SK-N-SH treated with all-trans-retinoic acid at 6 μM for 48 hours (cell line): ENCODE data around the gene RGS9.

ENCODE experiments used
- ATAC-seq: fragments of 200-7000 bp; cut with Tn5 transposase; 3 replicates; pipeline ENCODE4 v1.9.1; 2020; ENCODE audit warnings: mild to moderate bottlenecking, moderate library complexity
- BACH2 ChIP-seq: fragments of 250-450 bp; sonication (Bioruptor Pico); IDR thresholded peaks from 2 replicates; pipeline ENCODE4 v1.9.0; 2021; ENCODE audit warnings: mild to moderate bottlenecking, borderline replicate concordance
- CSDC2 ChIP-seq: fragments of 250-450 bp; sonication (Bioruptor Pico); IDR thresholded peaks from 2 replicates; pipeline ENCODE4 v1.5.0; 2020; ENCODE audit warnings: mild to moderate bottlenecking, moderate library complexity
- ESRRG ChIP-seq: fragments of 250-450 bp; sonication (Bioruptor Pico); IDR thresholded peaks from 2 replicates; pipeline ENCODE4 v1.6.1; 2021; ENCODE audit warnings: mild to moderate bottlenecking
- GLIS3 ChIP-seq: fragments of 250-450 bp; sonication (Bioruptor Pico); IDR thresholded peaks from 2 replicates; pipeline ENCODE4 v1.5.0; 2020; ENCODE audit warnings: mild to moderate bottlenecking, moderate library complexity
- ISL1 ChIP-seq: fragments of 250-450 bp; sonication (Bioruptor Pico); IDR thresholded peaks from 2 replicates; pipeline ENCODE4 v2.1.2; 2022; ENCODE audit warnings: mild to moderate bottlenecking, moderate library complexity
- OSR1 ChIP-seq: fragments of 250-450 bp; sonication (Bioruptor Pico); IDR thresholded peaks from 2 replicates; pipeline ENCODE4 v1.8.0; 2022; ENCODE audit warnings: moderate library complexity, mild to moderate bottlenecking, inconsistent platforms
- RARB ChIP-seq: fragments of 250-450 bp; sonication (Bioruptor Pico); IDR thresholded peaks from 2 replicates; pipeline ENCODE4 v1.8.0; 2021; ENCODE audit warnings: mild to moderate bottlenecking, moderate library complexity
- TOX ChIP-seq: fragments of 250-450 bp; sonication (Bioruptor Pico); IDR thresholded peaks from 2 replicates; pipeline ENCODE4 v1.8.0; 2021; ENCODE audit warnings: mild to moderate bottlenecking, moderate library complexity, borderline replicate concordance
- ZC3H10 ChIP-seq: fragments of 250-450 bp; sonication (Bioruptor Pico); IDR thresholded peaks from 2 replicates; pipeline ENCODE4 v1.5.1; 2021; ENCODE audit warnings: mild to moderate bottlenecking, moderate library complexity
- ZFP30 ChIP-seq: fragments of 450-650 bp; formaldehyde crosslinking; IDR thresholded peaks from 2 replicates; pipeline ENCODE4 v1.5.0; 2022; ENCODE audit warnings: mild to moderate bottlenecking, moderate library complexity
- ZNF565 ChIP-seq: fragments of 450-650 bp; formaldehyde crosslinking; conservative IDR thresholded peaks from 2 replicates; pipeline ENCODE4 v1.5.0; 2020; ENCODE audit warnings: low read depth, mild to moderate bottlenecking, moderate library complexity
- ZNF70 ChIP-seq: fragments of 450-650 bp; formaldehyde crosslinking; IDR thresholded peaks from 2 replicates; pipeline ENCODE4 v1.5.0; 2020; ENCODE audit warnings: mild to moderate bottlenecking, moderate library complexity
- ZNF8 ChIP-seq: fragments of 450-650 bp; formaldehyde crosslinking; IDR thresholded peaks from 2 replicates; pipeline ENCODE4 v1.5.0; 2020; ENCODE audit warnings: mild to moderate bottlenecking, moderate library complexity
- TF ChIP-seq, protein P1 (sequence below): fragments of 250-450 bp; sonication (Bioruptor Pico); IDR thresholded peaks from 2 replicates; pipeline ENCODE4 v1.8.0; 2021; ENCODE audit warnings: low read depth, mild to moderate bottlenecking, moderate library complexity, borderline replicate concordance
- TF ChIP-seq, protein P2 (sequence below): fragments of 250-450 bp; sonication (Bioruptor Pico); IDR thresholded peaks from 2 replicates; pipeline ENCODE4 v1.5.1; 2020; ENCODE audit warnings: low read depth, mild to moderate bottlenecking, moderate library complexity
- TF ChIP-seq, protein P3 (sequence below): fragments of 250-450 bp; sonication (Bioruptor Pico); IDR thresholded peaks from 2 replicates; pipeline ENCODE4 v1.5.0; 2020; ENCODE audit warnings: mild to moderate bottlenecking, moderate library complexity
- TF ChIP-seq, protein P4 (sequence below): fragments of 250-450 bp; sonication (Bioruptor Pico); IDR thresholded peaks from 2 replicates; pipeline ENCODE4 v1.8.0; 2020; ENCODE audit warnings: mild to moderate bottlenecking, moderate library complexity, borderline replicate concordance
- TF ChIP-seq, protein P5 (sequence below): fragments of 250-450 bp; sonication (Bioruptor Pico); IDR thresholded peaks from 2 replicates; pipeline ENCODE4 v1.5.1; 2021; ENCODE audit warnings: mild to moderate bottlenecking, moderate library complexity

Gene RGS9

DNA sequence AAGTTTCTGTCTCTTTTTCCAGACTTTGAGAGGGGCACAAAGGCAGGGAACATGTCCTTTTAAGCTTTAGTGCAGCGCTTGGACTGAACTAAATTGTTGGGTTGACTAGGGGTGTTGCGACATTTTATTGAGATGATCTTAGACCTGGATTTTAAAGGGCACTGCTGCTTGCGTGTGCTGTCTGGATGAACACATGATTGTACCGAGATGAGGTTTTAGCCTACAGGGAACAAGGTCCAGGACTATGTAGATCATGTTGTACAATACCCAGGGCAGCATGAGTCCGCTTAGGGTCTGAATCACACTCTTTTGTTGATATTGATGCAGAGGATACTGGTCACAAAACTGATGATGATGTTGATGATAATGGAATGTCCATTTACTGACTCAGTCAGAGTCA is 5.2 kb upstream of the RGS9 start:
- ATAC-seq, result peak; percentile 48; the same call in 2 of the 3 replicates
- TF ChIP-seq ESRRG (CRISPR knock-in tag), result no peak
- TF ChIP-seq ZFP30 (CRISPR knock-in tag), result no peak
- TF ChIP-seq BACH2 (CRISPR knock-in tag), result no peak
- no peak for TF ChIP-seq GLIS3

DNA sequence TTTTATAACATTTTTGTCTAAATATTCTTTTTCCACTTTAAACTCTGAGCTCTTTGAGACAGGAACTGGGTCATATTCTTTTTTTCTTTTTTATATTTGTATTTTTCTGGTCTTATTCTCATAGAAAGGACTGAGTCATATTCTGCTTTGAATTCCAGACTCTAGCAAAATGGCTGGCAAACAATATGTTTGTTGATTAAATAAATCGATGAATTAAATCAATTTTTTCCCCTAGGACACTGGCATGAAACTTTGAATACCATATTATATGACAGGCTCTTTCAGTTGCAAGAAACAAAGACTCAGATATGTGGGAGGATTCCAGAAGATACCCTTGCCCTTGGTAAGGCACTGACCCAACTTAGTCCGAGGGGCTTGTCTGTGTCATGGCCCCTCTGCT is 3.1 kb upstream of the RGS9 start:
- TF ChIP-seq TOX (CRISPR knock-in tag) (no peak), OSR1 (CRISPR knock-in tag) (no peak), ZNF8 (CRISPR knock-in tag) (no peak), ESRRG (CRISPR knock-in tag) (no peak)
- TF ChIP-seq, protein P1, sequence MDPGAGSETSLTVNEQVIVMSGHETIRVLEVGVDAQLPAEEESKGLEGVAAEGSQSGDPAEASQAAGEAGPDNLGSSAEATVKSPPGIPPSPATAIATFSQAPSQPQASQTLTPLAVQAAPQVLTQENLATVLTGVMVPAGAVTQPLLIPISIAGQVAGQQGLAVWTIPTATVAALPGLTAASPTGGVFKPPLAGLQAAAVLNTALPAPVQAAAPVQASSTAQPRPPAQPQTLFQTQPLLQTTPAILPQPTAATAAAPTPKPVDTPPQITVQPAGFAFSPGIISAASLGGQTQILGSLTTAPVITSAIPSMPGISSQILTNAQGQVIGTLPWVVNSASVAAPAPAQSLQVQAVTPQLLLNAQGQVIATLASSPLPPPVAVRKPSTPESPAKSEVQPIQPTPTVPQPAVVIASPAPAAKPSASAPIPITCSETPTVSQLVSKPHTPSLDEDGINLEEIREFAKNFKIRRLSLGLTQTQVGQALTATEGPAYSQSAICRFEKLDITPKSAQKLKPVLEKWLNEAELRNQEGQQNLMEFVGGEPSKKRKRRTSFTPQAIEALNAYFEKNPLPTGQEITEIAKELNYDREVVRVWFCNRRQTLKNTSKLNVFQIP, result no peak
- no peak for ATAC-seq

DNA sequence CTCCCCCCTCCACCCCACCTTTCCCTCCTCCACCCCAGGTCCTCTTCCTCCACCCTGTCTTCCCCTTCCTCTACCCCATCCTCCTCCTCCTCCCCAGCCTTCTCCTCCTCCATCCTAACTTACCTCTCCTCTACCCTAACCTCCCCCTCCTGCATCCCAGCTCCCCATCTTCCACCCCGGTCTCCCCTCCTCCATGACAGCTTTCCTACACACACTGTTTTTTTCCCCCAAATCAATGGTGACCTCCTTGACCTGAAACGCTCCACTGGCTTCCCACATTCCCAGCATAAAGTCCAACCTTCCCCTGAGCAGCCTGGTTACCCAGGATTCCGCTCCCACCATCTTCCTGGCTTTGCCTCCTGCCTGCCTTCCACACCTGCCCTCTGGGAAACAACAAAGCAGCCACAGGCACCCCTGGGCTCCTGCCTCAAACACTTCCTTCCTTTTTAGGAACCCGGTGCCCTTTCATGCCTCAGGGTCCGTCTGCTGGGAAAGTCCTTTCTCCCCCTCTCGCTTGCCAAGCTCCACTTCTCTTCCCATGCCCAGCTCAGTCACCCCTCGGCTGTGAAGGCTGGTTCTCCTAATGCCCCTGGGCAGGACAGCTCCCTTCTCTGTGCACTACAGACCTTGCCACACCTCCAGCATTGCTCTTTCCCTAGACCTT is 2.1 kb downstream of the RGS9 start:
- no peak for TF ChIP-seq BACH2 (CRISPR knock-in tag)
- TF ChIP-seq, protein P2, sequence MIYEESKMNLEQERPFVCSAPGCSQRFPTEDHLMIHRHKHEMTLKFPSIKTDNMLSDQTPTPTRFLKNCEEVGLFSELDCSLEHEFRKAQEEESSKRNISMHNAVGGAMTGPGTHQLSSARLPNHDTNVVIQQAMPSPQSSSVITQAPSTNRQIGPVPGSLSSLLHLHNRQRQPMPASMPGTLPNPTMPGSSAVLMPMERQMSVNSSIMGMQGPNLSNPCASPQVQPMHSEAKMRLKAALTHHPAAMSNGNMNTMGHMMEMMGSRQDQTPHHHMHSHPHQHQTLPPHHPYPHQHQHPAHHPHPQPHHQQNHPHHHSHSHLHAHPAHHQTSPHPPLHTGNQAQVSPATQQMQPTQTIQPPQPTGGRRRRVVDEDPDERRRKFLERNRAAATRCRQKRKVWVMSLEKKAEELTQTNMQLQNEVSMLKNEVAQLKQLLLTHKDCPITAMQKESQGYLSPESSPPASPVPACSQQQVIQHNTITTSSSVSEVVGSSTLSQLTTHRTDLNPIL (CRISPR knock-in tag), result no peak
- no peak for TF ChIP-seq ZNF8 (CRISPR knock-in tag)
- TF ChIP-seq, protein P3, sequence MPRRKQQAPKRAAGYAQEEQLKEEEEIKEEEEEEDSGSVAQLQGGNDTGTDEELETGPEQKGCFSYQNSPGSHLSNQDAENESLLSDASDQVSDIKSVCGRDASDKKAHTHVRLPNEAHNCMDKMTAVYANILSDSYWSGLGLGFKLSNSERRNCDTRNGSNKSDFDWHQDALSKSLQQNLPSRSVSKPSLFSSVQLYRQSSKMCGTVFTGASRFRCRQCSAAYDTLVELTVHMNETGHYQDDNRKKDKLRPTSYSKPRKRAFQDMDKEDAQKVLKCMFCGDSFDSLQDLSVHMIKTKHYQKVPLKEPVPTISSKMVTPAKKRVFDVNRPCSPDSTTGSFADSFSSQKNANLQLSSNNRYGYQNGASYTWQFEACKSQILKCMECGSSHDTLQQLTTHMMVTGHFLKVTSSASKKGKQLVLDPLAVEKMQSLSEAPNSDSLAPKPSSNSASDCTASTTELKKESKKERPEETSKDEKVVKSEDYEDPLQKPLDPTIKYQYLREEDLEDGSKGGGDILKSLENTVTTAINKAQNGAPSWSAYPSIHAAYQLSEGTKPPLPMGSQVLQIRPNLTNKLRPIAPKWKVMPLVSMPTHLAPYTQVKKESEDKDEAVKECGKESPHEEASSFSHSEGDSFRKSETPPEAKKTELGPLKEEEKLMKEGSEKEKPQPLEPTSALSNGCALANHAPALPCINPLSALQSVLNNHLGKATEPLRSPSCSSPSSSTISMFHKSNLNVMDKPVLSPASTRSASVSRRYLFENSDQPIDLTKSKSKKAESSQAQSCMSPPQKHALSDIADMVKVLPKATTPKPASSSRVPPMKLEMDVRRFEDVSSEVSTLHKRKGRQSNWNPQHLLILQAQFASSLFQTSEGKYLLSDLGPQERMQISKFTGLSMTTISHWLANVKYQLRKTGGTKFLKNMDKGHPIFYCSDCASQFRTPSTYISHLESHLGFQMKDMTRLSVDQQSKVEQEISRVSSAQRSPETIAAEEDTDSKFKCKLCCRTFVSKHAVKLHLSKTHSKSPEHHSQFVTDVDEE, result no peak
- TF ChIP-seq ESRRG (CRISPR knock-in tag), result no peak
- TF ChIP-seq ZC3H10 (CRISPR knock-in tag), result no peak
- TF ChIP-seq, protein P4, sequence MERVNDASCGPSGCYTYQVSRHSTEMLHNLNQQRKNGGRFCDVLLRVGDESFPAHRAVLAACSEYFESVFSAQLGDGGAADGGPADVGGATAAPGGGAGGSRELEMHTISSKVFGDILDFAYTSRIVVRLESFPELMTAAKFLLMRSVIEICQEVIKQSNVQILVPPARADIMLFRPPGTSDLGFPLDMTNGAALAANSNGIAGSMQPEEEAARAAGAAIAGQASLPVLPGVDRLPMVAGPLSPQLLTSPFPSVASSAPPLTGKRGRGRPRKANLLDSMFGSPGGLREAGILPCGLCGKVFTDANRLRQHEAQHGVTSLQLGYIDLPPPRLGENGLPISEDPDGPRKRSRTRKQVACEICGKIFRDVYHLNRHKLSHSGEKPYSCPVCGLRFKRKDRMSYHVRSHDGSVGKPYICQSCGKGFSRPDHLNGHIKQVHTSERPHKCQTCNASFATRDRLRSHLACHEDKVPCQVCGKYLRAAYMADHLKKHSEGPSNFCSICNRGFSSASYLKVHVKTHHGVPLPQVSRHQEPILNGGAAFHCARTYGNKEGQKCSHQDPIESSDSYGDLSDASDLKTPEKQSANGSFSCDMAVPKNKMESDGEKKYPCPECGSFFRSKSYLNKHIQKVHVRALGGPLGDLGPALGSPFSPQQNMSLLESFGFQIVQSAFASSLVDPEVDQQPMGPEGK (CRISPR knock-in tag), result no peak
- no peak for TF ChIP-seq ZFP30 (CRISPR knock-in tag)
- no peak for TF ChIP-seq CSDC2 (CRISPR knock-in tag)
- no peak for TF ChIP-seq ISL1
- TF ChIP-seq RARB (CRISPR knock-in tag), result no peak
- no peak for TF ChIP-seq ZNF70
- no peak for TF ChIP-seq ZNF565
- TF ChIP-seq TOX (CRISPR knock-in tag), result no peak
- TF ChIP-seq, protein P5, sequence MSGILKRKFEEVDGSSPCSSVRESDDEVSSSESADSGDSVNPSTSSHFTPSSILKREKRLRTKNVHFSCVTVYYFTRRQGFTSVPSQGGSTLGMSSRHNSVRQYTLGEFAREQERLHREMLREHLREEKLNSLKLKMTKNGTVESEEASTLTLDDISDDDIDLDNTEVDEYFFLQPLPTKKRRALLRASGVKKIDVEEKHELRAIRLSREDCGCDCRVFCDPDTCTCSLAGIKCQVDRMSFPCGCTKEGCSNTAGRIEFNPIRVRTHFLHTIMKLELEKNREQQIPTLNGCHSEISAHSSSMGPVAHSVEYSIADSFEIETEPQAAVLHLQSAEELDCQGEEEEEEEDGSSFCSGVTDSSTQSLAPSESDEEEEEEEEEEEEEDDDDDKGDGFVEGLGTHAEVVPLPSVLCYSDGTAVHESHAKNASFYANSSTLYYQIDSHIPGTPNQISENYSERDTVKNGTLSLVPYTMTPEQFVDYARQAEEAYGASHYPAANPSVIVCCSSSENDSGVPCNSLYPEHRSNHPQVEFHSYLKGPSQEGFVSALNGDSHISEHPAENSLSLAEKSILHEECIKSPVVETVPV, result no peak
- no peak for ATAC-seq

DNA sequence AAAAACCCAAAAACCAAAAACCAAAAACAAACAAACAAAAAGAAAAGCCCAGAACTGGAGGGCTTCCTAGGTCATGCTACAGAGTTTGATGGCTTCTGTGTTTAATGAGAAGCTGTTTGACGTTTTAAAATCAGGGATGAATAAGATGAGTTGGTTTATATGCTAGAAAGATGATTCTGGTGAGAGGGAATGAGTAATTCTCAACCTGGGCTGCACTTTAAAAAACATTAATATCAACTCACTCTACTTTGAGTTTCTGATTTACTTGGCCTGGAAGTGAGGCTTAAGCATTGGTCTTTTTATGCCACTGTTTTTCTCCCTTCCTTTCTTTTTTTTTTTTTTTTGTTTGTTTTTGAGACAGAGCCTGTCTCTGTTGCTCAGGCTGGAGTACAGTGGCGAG is 5.1 kb downstream of the RGS9 start:
- no peak for ATAC-seq
- no peak for TF ChIP-seq BACH2 (CRISPR knock-in tag)
- no peak for TF ChIP-seq ZC3H10 (CRISPR knock-in tag)
- TF ChIP-seq CSDC2 (CRISPR knock-in tag), result no peak
